ENCODE measurements around the gene MORN1.

The MORN1 gene

GRCh38 chr1:2393471-2393877 lies 2.1 kb upstream of the MORN1 start:
- TF ChIP-seq POLR2A (IDR thresholded peaks at IDR 0.05; ENCODE audit: low read length) (peak; percentile 16), GATA1 (IDR thresholded peaks at IDR 0.05; ENCODE audit: low read depth, low read length) (no peak)
- DNase-seq, result no peak

GRCh38 chr1:2392686-2393085 lies 1.3 kb upstream of the MORN1 start:
- no peak for TF ChIP-seq POLR2A (IDR thresholded peaks at IDR 0.05; ENCODE audit: low read length)
- TF ChIP-seq GATA1 (IDR thresholded peaks at IDR 0.05; ENCODE audit: low read depth, low read length), result no peak
- DNase-seq, result no peak

GRCh38 chr1:2391931-2392509 lies 666 bp upstream of the MORN1 start:
- no peak for TF ChIP-seq POLR2A (IDR thresholded peaks at IDR 0.05; ENCODE audit: low read length)
- TF ChIP-seq GATA1 (IDR thresholded peaks at IDR 0.05; ENCODE audit: low read depth, low read length), result no peak
- peak; percentile 60 to 64 for DNase-seq

DNA sequence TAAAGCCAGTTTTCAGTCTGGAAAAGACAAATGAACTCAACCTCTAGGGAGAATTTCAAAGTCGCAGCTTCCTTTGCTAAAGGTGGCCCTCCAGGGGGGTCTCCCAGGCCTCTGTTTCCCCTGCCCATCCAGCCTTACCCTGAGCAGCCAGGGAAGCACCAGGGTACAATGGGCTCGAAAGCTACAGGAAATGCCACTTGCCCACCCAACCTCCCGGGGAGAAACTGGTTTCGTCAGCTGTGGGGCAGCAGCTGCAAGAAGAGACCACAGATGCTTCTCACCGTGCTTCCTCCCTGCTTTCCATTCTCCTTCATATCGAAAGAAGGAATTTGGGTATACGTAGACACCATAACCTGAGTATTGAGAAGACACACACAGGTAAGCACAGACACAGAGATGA lies 1.7 kb downstream of the MORN1 start:
- TF ChIP-seq POLR2A (IDR thresholded peaks at IDR 0.05; ENCODE audit: low read length) (no peak), GATA1 (IDR thresholded peaks at IDR 0.05; ENCODE audit: low read depth, low read length) (no peak)
- DNase-seq, result no peak

GRCh38 chr1:2388004-2388913 lies 3.1 kb downstream of the MORN1 start:
- TF ChIP-seq POLR2A (IDR thresholded peaks at IDR 0.05; ENCODE audit: low read length) (no peak), GATA1 (IDR thresholded peaks at IDR 0.05; ENCODE audit: low read depth, low read length) (no peak)
- no peak for DNase-seq

DNA sequence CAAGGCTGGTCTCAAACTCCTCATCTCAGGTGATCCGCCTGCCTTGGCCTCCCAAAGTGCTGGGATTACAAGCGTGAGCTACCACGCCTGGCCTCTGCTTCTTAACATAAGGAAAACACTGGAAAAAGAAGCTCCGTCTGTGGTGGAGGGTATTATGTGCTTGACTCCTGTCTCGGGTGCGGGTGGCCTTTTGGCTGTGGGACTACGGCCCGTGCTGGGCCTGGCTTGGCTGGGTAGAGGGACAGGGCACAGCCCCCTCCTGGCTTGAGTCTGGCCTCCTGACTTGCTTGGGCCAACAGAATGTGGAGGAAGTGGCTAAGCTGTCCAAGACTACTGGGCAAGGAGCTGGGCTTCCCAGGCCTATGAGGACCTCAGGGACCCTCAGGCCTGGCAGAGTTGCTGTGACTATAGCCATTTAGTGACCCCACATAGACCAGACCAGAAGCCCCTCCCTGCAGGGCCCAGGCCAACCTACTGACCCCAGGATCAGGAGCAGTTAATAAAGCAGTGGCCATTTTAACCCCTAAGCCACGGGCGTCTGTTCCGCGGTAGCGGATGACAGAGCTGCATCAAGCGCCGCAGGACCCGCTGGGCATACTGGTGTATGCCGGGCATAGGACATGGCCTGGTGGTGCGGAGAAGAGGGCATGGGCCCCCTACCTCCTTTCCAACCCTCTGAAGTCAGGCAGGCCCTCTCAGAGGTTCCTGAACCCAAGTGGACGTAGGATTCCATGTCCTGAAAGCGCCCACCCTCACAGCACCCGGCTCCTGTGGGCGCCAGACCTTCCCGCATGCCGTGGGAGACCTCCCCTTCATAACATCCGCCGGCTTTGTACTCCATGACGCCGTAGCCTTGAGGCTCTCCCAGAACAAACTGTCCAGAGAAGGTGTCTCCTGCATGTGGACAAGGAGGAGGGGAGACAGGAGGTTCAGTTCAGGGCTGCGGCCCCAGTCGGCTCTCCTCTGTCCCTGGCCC lies 4.4 kb downstream of the MORN1 start:
- DNase-seq, result no peak
- TF ChIP-seq POLR2A (IDR thresholded peaks at IDR 0.05; ENCODE audit: low read length), result no peak
- no peak for TF ChIP-seq GATA1 (IDR thresholded peaks at IDR 0.05; ENCODE audit: low read depth, low read length)

DNA sequence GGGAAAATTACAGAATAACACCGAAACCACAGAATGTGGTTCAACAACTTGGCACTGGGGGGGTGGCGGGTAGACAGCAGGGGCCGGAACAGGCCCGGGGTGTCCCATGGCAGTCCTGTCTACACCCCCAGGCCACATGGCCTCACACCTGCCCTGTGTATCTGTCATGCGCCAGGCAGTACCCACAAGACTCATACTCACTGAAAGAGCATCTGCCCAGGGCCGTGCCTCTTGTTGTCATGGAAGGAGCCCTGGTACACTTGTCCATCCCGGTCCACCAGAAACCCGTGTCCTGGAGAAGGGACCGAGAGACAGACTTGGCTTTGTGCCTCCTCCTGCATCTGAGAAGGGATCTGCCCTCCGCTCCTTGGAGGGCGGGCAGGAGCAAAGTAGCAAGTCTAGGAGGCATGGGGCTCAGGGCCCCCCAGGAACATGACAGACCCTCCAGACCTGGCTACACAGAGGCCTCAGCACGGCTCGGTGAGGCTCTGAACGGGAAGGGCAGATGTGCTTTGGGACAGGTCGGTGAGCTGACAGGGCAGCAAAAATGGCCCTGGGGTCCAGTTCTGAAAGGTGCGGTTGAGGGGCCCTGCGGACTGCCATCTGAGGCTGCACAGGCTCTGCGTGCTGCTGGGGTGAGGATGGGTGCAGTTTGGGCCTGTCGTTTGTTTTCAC lies 5.6 kb downstream of the MORN1 start:
- no peak for DNase-seq
- TF ChIP-seq POLR2A (IDR thresholded peaks at IDR 0.05; ENCODE audit: low read length) (no peak), GATA1 (IDR thresholded peaks at IDR 0.05; ENCODE audit: low read depth, low read length) (no peak)

GRCh38 chr1:2384941-2385481 lies 6.3 kb downstream of the MORN1 start:
- no peak for DNase-seq
- no peak for TF ChIP-seq GATA1 (IDR thresholded peaks at IDR 0.05; ENCODE audit: low read depth, low read length)
- no peak for TF ChIP-seq POLR2A (IDR thresholded peaks at IDR 0.05; ENCODE audit: low read length)

GRCh38 chr1:2384130-2384860 lies 7.1 kb downstream of the MORN1 start:
- TF ChIP-seq GATA1 (IDR thresholded peaks at IDR 0.05; ENCODE audit: low read depth, low read length) (no peak), POLR2A (IDR thresholded peaks at IDR 0.05; ENCODE audit: low read length) (no peak)
- DNase-seq, result no peak

- no peak for DNase-seq
- TF ChIP-seq POLR2A (IDR thresholded peaks at IDR 0.05; ENCODE audit: low read length), result no peak
- no peak for TF ChIP-seq GATA1 (IDR thresholded peaks at IDR 0.05; ENCODE audit: low read depth, low read length)
Measured at GRCh38 chr1:2383576-2383975, 7.8 kb downstream of the MORN1 start.

DNA sequence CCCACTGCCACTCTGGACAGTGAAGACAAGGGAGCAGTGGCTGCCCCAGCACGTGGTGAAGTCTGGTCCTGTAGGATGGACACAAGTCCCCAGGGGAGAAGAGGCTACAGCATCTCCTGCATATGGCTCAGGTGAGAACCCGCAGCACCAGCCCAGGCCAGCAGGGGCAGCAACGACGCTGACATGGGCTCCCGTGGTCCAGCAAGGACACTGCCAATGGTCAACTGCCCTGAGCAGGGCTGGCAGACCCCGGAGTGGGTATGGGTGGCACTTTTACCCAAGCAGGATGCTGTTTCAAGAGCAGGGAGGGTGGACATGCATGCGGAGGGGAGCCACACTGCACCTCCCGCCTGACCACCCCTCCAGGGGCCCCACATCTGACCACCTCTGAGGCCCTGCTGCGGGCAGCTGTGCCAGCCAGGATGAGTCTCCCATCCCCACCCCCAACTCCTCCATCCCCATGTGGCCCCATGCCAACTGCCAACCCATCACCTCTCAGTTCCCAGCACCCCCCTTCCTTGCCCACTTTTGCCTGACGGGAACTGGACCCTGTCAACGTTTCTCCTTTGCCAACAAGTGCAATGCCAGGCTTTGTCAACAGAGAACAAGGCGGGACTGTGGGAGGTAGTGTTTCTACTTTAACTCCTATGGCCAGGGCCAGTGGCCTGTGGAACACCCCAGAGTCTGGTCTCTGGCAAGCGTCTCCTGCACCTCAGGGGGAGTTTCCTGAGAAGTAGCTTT lies 8.6 kb downstream of the MORN1 start:
- TF ChIP-seq POLR2A (IDR thresholded peaks at IDR 0.05; ENCODE audit: low read length) (no peak), GATA1 (IDR thresholded peaks at IDR 0.05; ENCODE audit: low read depth, low read length) (no peak)
- DNase-seq, result peak; percentile 30 to 50

Measured in erythroblast (primary cell).